ENCODE data around the gene BTBD9. TPM values are rescaled to one million over a fixed set of nuclear protein-coding genes. Genes with fewer than 3 reads are reported as not detected.
A peak's percentile ranks its signal among the peaks of the same experiment; 100 is the strongest.

The BTBD9 gene
- total RNA-seq, 2 donors from 2014 or later, result 14.2 to 18.2 TPM

DNA sequence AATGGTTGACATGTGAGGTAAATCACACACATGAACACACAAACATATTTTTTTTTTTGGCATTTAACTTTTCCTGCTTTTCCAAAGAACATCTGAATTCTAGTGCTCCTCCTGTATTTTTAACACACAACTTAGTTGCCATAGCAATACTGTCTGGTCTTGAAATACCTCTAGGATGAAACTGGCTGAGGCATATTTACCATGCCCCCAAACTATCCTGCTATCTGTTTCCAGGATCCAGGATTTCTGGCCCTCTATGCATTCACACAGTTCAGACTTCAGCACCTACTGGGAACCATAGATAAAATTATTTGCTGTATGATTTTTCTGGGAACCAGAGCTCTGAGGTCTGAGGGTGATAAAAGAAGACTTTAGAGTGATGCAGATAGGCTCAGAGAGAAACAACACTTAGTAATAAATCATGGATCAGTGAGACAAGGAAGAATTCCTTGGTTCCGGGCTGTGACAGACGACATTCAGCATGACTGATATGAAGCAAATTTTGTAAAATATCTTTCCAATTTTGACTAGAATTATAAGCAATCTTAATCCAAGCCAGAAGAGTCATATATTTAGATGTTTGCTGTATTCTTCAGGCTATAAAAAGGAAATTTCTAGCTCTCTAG is 359.7 kb downstream of the BTBD9 start:
- DNase-seq (ENCODE audit: low spot score), result no peak
- no peak overlapping the region for H3K4me3 ChIP-seq
- H3K9me3 ChIP-seq, result no peaks in the 10 kb centered on the region
- TF ChIP-seq, protein P1, sequence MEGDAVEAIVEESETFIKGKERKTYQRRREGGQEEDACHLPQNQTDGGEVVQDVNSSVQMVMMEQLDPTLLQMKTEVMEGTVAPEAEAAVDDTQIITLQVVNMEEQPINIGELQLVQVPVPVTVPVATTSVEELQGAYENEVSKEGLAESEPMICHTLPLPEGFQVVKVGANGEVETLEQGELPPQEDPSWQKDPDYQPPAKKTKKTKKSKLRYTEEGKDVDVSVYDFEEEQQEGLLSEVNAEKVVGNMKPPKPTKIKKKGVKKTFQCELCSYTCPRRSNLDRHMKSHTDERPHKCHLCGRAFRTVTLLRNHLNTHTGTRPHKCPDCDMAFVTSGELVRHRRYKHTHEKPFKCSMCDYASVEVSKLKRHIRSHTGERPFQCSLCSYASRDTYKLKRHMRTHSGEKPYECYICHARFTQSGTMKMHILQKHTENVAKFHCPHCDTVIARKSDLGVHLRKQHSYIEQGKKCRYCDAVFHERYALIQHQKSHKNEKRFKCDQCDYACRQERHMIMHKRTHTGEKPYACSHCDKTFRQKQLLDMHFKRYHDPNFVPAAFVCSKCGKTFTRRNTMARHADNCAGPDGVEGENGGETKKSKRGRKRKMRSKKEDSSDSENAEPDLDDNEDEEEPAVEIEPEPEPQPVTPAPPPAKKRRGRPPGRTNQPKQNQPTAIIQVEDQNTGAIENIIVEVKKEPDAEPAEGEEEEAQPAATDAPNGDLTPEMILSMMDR (IDR thresholded peaks at IDR 0.05), result no peak
- H3K4me1 ChIP-seq, result peaks cover 0 to 4% of the 10 kb centered on the region in 2 donors
- H3K27ac ChIP-seq, result no peak overlapping the region
- H3K36me3 ChIP-seq, result no peaks in the 10 kb centered on the region
- no peaks in the 10 kb centered on the region for H3K27me3 ChIP-seq

DNA sequence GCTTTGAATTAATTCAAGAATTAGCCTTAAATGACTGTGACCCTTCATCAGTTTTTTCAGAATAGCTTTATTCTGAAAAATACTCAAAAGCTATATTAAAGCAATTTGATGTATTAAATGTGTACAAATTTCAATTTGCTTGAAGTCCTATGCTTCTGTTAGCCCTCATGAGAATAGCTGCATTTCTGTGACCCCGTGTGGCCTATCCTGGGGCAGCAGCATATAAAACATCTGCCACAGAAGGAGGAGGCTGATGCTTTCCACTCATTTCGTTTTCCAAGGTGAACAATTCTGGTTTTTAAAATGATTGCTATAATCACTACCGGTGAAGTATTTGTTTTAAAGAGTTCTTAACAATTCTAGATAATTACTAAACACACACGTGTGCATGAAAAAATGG is 360.3 kb downstream of the BTBD9 start:
- no peak overlapping the region for H3K27ac ChIP-seq
- no peak overlapping the region for H3K4me3 ChIP-seq
- TF ChIP-seq, protein P1 (IDR thresholded peaks at IDR 0.05), result peak in 1 of 2 donors; percentile 24
- no peak for DNase-seq (ENCODE audit: low spot score)
- H3K9me3 ChIP-seq, result no peaks in the 10 kb centered on the region
- H3K4me1 ChIP-seq, result peaks cover 0 to 4% of the 10 kb centered on the region in 2 donors
- no peaks in the 10 kb centered on the region for H3K36me3 ChIP-seq
- H3K27me3 ChIP-seq, result no peaks in the 10 kb centered on the region

DNA sequence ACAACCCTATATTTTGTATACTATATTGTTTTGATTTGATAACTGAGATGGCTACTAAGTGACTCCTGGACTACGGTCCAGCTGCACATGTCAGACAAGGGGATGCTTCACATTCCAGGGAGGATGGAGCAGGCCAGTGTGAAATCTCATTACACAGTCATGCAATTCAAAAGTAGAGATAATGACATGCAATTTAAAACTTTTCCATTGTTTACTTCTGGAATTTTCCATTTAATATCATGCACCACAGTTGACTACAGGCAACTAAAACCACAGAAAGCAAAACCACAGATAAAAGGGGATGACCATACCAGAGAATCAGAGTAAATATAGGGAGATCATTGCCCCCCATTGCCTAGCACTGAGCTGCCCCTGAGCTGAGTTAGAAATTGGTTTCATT is 366.4 kb downstream of the BTBD9 start:
- no peaks in the 10 kb centered on the region for H3K36me3 ChIP-seq
- DNase-seq (ENCODE audit: low spot score), result no peak
- no peak overlapping the region for H3K27ac ChIP-seq
- no peaks in the 10 kb centered on the region for H3K27me3 ChIP-seq
- H3K4me1 ChIP-seq, result peaks cover 0 to 12% of the 10 kb centered on the region in 2 donors
- no peak overlapping the region for H3K4me3 ChIP-seq
- TF ChIP-seq, protein P1 (IDR thresholded peaks at IDR 0.05), result no peak
- H3K9me3 ChIP-seq, result no peaks in the 10 kb centered on the region

DNA sequence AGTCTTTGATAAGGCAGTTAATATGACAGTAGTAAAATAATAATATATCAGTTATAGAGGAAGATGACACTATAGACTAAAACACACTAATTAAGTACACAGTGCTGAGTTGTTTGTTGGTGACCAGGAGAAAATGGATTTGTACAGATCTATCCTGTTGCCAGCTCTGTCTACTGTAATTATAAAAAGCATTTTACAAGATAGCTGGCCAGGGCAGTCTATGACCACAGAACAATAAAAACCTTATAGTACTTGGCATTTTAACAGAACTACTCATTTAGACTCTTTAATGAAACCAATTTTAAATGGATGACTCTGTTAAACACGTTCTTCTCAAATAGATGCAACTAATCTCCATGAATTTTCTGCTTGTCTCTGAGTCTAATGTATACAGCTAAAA is 367.5 kb downstream of the BTBD9 start:
- no peak overlapping the region for H3K27ac ChIP-seq
- H3K4me1 ChIP-seq, result peaks cover 0 to 12% of the 10 kb centered on the region in 2 donors
- no peaks in the 10 kb centered on the region for H3K36me3 ChIP-seq
- TF ChIP-seq, protein P1 (IDR thresholded peaks at IDR 0.05), result no peak
- no peak overlapping the region for H3K4me3 ChIP-seq
- no peaks in the 10 kb centered on the region for H3K27me3 ChIP-seq
- no peaks in the 10 kb centered on the region for H3K9me3 ChIP-seq
- DNase-seq (ENCODE audit: low spot score), result no peak

DNA sequence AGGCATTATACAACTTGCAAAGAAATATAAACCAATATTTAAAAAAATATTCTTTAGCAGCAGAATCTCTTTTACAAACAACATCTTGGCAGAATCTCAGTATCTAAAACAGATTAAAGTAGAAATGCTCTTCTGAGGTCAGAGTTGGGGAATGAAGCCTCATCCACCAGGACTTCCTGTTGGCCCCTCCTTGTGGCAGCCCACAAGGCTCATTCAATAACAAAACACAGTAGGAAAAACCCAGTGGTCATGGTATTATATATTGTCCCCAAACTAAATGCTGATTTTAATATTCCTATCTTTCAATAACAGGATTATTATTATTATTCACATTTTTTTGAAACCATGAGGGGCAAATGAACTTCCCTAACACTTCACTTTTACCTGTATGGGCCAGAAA is 368.6 kb downstream of the BTBD9 start:
- H3K4me1 ChIP-seq, result peaks cover 0 to 12% of the 10 kb centered on the region in 2 donors
- DNase-seq (ENCODE audit: low spot score), result no peak
- no peaks in the 10 kb centered on the region for H3K9me3 ChIP-seq
- TF ChIP-seq, protein P1 (IDR thresholded peaks at IDR 0.05), result no peak
- H3K27ac ChIP-seq, result no peak overlapping the region
- no peaks in the 10 kb centered on the region for H3K36me3 ChIP-seq
- H3K4me3 ChIP-seq, result no peak overlapping the region
- no peaks in the 10 kb centered on the region for H3K27me3 ChIP-seq

DNA sequence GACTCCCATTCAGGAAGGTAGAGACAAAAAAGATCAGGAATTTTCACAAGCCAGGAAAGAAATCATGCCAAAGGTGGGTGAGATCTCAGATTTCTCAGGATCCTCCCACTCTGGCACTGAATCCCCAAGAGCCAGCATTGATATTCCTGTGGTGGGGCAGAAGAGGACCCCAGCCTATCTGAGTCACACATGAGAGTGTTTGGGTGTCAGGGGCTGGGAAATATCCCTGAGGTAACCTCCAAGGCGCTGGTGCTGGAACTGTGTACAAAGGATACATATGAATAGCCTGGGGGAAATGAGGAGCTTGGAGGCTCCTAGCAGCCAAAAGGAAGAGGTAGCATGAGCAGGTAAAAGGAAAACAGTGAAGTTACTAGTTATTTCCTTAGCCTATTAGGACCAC is 369.4 kb downstream of the BTBD9 start:
- Histone ChIP-seq H3K27me3 (no peaks in the 10 kb centered on the region), H3K4me1 (peaks cover 0 to 12% of the 10 kb centered on the region in 2 donors), H3K9me3 (no peaks in the 10 kb centered on the region), H3K27ac (no peak overlapping the region), H3K4me3 (no peak overlapping the region), H3K36me3 (no peaks in the 10 kb centered on the region)
- no peak for DNase-seq (ENCODE audit: low spot score)
- TF ChIP-seq, protein P1 (IDR thresholded peaks at IDR 0.05), result no peak

All from right atrium auricular region (tissue), 2 donors.